CD14-positive monocyte (primary cell): ENCODE measurements around the gene FAM107B. TPM values are rescaled to one million over a fixed set of nuclear protein-coding genes. Genes with fewer than 3 reads are reported as not detected.

Experiments
- DNase-seq, 3 donors: peaks; one replicate each; pipeline ENCODE4 v3.0.0-alpha.2; 2011 to 2022
- H2AFZ ChIP-seq: 2 replicates; pipeline ENCODE4 v1.6.0; 2012; ENCODE audit warnings: mild to moderate bottlenecking, low read depth, low read length, inconsistent platforms; ENCODE audit not compliant: insufficient read depth, poor library complexity, severe bottlenecking
- H3K27ac ChIP-seq, 2 donors: 1 replicate in 1 of 2; 2 replicates in 1 of 2; pipeline ENCODE4 v1.5.1; 2012 to 2013; ENCODE audit warnings: low read length in 2 of 2, control low read depth in 1 of 2, inconsistent platforms in 1 of 2, low read depth in 1 of 2, mild to moderate bottlenecking in 1 of 2
- H3K27me3 ChIP-seq, 2 donors: one replicate each; pipeline versions ENCODE4 v1.6.0 to v1.6.1; 2011 to 2013; ENCODE audit warnings: low read length in 2 of 2; ENCODE audit not compliant: control insufficient read depth in 2 of 2, insufficient read depth in 2 of 2
- H3K36me3 ChIP-seq, 2 donors: replicated peaks in 1 of 2; 1 replicate in 1 of 2; 2 replicates in 1 of 2; pipeline versions ENCODE4 v1.5.1 to v1.6.1; 2012 to 2013; ENCODE audit warnings: low read length in 2 of 2, control low read depth in 1 of 2, inconsistent platforms in 1 of 2, mild to moderate bottlenecking in 1 of 2; ENCODE audit not compliant: insufficient read depth in 2 of 2, control insufficient read depth in 1 of 2
- H3K4me1 ChIP-seq, 2 donors: 1 replicate in 1 of 2; 2 replicates in 1 of 2; pipeline versions ENCODE4 v1.5.1 to v1.6.1; 2012 to 2013; ENCODE audit warnings: low read length in 2 of 2, control low read depth in 1 of 2, inconsistent platforms in 1 of 2, mild to moderate bottlenecking in 1 of 2, moderate library complexity in 1 of 2; ENCODE audit not compliant: insufficient read depth in 2 of 2, control insufficient read depth in 1 of 2
- H3K4me2 ChIP-seq: replicated peaks from 2 replicates; pipeline ENCODE3; 2012; ENCODE audit warnings: low read length, moderate library complexity, mild to moderate bottlenecking; ENCODE audit not compliant: poor library complexity, severe bottlenecking; ENCODE audit errors: extremely low read depth
- H3K4me3 ChIP-seq, 3 experiments: fragments of 200-600 bp in 1 of 3; sonication (generic) in 1 of 3; replicated peaks in 1 of 3; 1 replicate in 2 of 3; 2 replicates in 1 of 3; pipeline ENCODE4 v1.5.1; 2011 to 2013; ENCODE audit warnings: low read length in 3 of 3, mild to moderate bottlenecking in 3 of 3, control low read depth in 2 of 3, low read depth in 2 of 3, inconsistent platforms in 1 of 3, moderate library complexity in 1 of 3
- H3K79me2 ChIP-seq: 2 replicates; pipeline ENCODE4 v1.6.0; 2012; ENCODE audit warnings: mild to moderate bottlenecking, control low read depth, inconsistent platforms, low read length, moderate library complexity; ENCODE audit not compliant: insufficient read depth
- H3K9ac ChIP-seq: 2 replicates; pipeline ENCODE4 v1.6.0; 2017; ENCODE audit warnings: low read length, mild to moderate bottlenecking; ENCODE audit not compliant: insufficient read depth, poor library complexity, severe bottlenecking
- H3K9me3 ChIP-seq, 2 donors: replicated peaks in 1 of 2; 1 replicate in 1 of 2; 2 replicates in 1 of 2; pipeline versions ENCODE4 v1.5.1 to v1.6.1; 2012 to 2013; ENCODE audit warnings: low read length in 2 of 2, control low read depth in 1 of 2; ENCODE audit not compliant: control insufficient read depth in 1 of 2, insufficient read depth in 1 of 2
- H4K20me1 ChIP-seq: 2 replicates; pipeline ENCODE4 v1.6.0; 2012; ENCODE audit warnings: mild to moderate bottlenecking, low read length, control low read depth, moderate library complexity; ENCODE audit not compliant: insufficient read depth
- H3K27ac Mint-ChIP-seq, 7 donors: one replicate each; pipeline ENCODE4 v1.8.0; 2020; ENCODE audit warnings: mild to moderate bottlenecking in 7 of 7, mixed read lengths in 7 of 7, moderate library complexity in 6 of 7, inconsistent platforms in 2 of 7
- H3K27me3 Mint-ChIP-seq, 3 donors: one replicate each; pipeline ENCODE4 v1.8.0; 2021 to 2022; ENCODE audit warnings: low read depth in 3 of 3, mild to moderate bottlenecking in 3 of 3, mixed read lengths in 3 of 3, moderate library complexity in 3 of 3, inconsistent platforms in 1 of 3
- H3K36me3 Mint-ChIP-seq, 2 donors: one replicate each; pipeline ENCODE4 v1.8.0; 2020; ENCODE audit warnings: mixed read lengths in 2 of 2, inconsistent platforms in 1 of 2, mild to moderate bottlenecking in 1 of 2
- H3K4me1 Mint-ChIP-seq: one replicate; pipeline ENCODE4 v1.8.0; 2020; ENCODE audit warnings: mild to moderate bottlenecking, mixed read lengths
- H3K4me3 Mint-ChIP-seq, 2 donors: one replicate each; pipeline ENCODE4 v1.8.0; 2020; ENCODE audit warnings: mild to moderate bottlenecking in 2 of 2, mixed read lengths in 2 of 2, moderate library complexity in 1 of 2
- H3K9me3 Mint-ChIP-seq, 7 donors: one replicate each; pipeline ENCODE4 v1.8.0; 2020 to 2022; ENCODE audit warnings: mixed read lengths in 7 of 7, mild to moderate bottlenecking in 6 of 7, moderate library complexity in 6 of 7, inconsistent platforms in 2 of 7
- WGBS: methylation state at CpG from one replicate; pipeline ENCODE4 v1.1.5; 2013; ENCODE audit warnings: missing lambda C conversion rate; ENCODE audit not compliant: insufficient coverage; 5-methylcytosine and 5-hydroxymethylcytosine counted together
- intact Hi-C, 2 donors: fragments of 100-400 bp; cut with micrococcal nuclease; formaldehyde crosslinking; loops; one replicate each; pipeline versions ENCODE4 v1.15.0 to v1.15.1; 2023
- polyA plus RNA-seq, 3 donors: library from polyadenylated mRNA; depleted of rRNA in 1 of 3; unstranded in 2 of 3; stranded (reverse) in 1 of 3; fragments of 300-500 nt in 2 of 3; fragments of >200 nt in 1 of 3; fragmentation: Illumina TruSeq in 2 of 3; gene quantifications; 1 replicate in 2 of 3; 2 replicates in 1 of 3; pipeline ENCODE4 v1.2.3, GENCODE V29; 2012 to 2021
- TF ChIP-seq, protein P1 (sequence below): fragments of 200-600 bp; IDR thresholded peaks from one replicate; pipeline ENCODE4 v1.8.0; 2022; ENCODE audit warnings: antibody characterized with exemption, mild to moderate bottlenecking

Gene FAM107B
- polyA plus RNA-seq, 3 donors = 27.2 to 68.5 (median 28.4) TPM

DNA sequence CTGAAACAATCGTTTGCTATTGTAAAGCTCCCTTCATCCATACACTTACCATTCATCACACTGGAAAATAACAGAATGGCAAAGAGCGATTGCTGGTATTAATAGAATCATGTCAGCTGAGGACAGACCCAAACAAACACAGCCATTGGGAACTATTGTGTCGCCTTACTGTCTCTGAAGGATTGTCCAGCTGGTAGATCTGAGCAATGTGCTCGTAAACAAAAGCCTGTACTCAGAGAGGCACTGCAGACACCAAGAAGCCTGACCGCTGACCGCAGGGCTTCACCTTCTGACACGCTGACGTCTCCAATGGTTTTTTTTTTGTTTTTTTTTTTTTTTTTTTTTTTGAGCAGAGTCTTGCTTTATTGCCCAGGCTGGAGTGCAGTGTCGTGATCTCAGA lies 292.9 kb downstream of the FAM107B start:
- Histone ChIP-seq H2AFZ (no peak overlapping the region), H3K4me1 (no peaks in the 10 kb centered on the region), H3K4me3 (no peak overlapping the region), H3K27ac (no peak overlapping the region), H3K79me2 (no peaks in the 10 kb centered on the region), H3K36me3 (no peaks in the 10 kb centered on the region), H3K27me3 (peaks cover 1 to 13% of the 10 kb centered on the region in 2 donors), H3K9me3 (no peaks in the 10 kb centered on the region), H3K4me2 (no peak overlapping the region), H3K9ac (no peak overlapping the region), H4K20me1 (no peaks in the 10 kb centered on the region)
- no peak for DNase-seq
- WGBS = 100% methylated on average over 3 of the region's 9 CpGs
- TF ChIP-seq, protein P1, sequence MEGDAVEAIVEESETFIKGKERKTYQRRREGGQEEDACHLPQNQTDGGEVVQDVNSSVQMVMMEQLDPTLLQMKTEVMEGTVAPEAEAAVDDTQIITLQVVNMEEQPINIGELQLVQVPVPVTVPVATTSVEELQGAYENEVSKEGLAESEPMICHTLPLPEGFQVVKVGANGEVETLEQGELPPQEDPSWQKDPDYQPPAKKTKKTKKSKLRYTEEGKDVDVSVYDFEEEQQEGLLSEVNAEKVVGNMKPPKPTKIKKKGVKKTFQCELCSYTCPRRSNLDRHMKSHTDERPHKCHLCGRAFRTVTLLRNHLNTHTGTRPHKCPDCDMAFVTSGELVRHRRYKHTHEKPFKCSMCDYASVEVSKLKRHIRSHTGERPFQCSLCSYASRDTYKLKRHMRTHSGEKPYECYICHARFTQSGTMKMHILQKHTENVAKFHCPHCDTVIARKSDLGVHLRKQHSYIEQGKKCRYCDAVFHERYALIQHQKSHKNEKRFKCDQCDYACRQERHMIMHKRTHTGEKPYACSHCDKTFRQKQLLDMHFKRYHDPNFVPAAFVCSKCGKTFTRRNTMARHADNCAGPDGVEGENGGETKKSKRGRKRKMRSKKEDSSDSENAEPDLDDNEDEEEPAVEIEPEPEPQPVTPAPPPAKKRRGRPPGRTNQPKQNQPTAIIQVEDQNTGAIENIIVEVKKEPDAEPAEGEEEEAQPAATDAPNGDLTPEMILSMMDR = no peak
- Mint-ChIP-seq H3K4me1 (no peaks in the 10 kb centered on the region), H3K9me3 (peaks cover 0 to 3% (median 0%) of the 10 kb centered on the region in 7 donors), H3K27ac (no peak overlapping the region), H3K36me3 (no peaks in the 10 kb centered on the region), H3K27me3 (peaks cover 11 to 29% (median 16%) of the 10 kb centered on the region in 3 donors), H3K4me3 (no peak overlapping the region)
- intact Hi-C loops = no loop called here

DNA sequence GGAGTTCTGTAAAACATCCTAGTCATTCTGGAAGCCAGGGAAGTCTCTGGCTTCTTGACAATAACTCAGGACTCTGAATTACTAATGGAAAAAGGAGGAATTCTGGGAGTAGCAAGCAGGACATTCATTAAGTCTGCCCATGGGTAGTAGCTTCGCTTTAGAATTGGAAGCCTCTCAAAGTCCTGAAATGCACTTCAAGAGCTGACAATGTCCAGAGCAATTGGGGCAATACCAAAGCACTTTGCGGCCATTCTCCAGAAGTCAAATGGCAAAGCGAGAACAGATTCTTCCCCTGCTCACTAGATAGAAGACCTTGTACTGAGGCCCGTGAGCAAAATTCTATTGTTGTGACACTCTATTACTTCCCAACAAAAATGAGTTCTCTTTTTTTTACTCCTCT lies 293.7 kb downstream of the FAM107B start:
- no peaks in the 10 kb centered on the region for H3K79me2 ChIP-seq
- no peak for DNase-seq
- WGBS = 94% methylated on average over 2 of the region's 4 CpGs
- H3K4me1 ChIP-seq = no peaks in the 10 kb centered on the region
- H4K20me1 ChIP-seq = no peaks in the 10 kb centered on the region
- no peak overlapping the region for H3K9ac ChIP-seq
- H3K27me3 ChIP-seq = peaks cover 2 to 19% of the 10 kb centered on the region in 2 donors
- no peak overlapping the region for H3K4me3 ChIP-seq
- H3K36me3 ChIP-seq = no peaks in the 10 kb centered on the region
- H2AFZ ChIP-seq = no peak overlapping the region
- intact Hi-C loops = no loop called here
- H3K9me3 ChIP-seq = no peaks in the 10 kb centered on the region
- no peaks in the 10 kb centered on the region for H3K4me1 Mint-ChIP-seq
- H3K27ac Mint-ChIP-seq = no peak overlapping the region
- peaks cover 15 to 33% (median 22%) of the 10 kb centered on the region in 3 donors for H3K27me3 Mint-ChIP-seq
- TF ChIP-seq, protein P1 = no peak
- H3K27ac ChIP-seq = no peak overlapping the region
- H3K4me2 ChIP-seq = no peak overlapping the region
- H3K4me3 Mint-ChIP-seq = no peak overlapping the region
- no peaks in the 10 kb centered on the region for H3K36me3 Mint-ChIP-seq
- H3K9me3 Mint-ChIP-seq = peaks cover 0 to 3% (median 0%) of the 10 kb centered on the region in 7 donors
